ENCODE results near the gene NAP1L4. TPM values are rescaled to one million over a fixed set of nuclear protein-coding genes. Genes with fewer than 3 reads are reported as not detected.

NAP1L4 gene
- total and polyA plus RNA-seq, 2 of the 8 experiments (the other 6 are each of a cell fraction or from before 2014, with no cell fraction given): 75.8 to 194 TPM

DNA sequence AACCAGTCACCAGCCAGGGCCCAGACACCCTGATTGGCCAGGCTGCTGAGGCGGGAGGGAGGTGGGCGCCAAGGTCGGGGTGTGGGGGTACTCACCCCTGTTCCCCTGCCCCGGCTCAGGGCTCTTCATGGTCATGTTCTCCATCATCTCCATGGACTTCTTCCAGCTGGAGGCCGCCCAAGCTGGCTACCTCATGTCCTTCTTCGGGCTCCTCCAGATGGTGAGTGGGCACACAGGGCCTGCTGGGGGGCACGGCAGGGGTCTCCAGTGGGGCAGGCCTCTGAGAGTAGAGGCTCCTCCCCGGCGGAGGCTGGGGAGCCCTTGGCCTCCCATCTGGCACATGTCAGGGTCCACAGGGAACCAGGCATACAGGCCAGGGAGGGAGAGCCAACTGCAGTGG, 72.9 kb downstream of the NAP1L4 start (continued):
- TF ChIP-seq KDM1A (IDR thresholded peaks at IDR 0.05; ENCODE audit: borderline replicate concordance, low read length) (no peak), SAP30 (IDR thresholded peaks at IDR 0.05; ENCODE audit: insufficient read depth, insufficient replicate concordance, low read length) (no peak), POLR2AphosphoS5 (IDR thresholded peaks at IDR 0.05; ENCODE audit: low read depth, low read length) (no peak), BRCA1 (IDR thresholded peaks at IDR 0.05; ENCODE audit: low read depth, low read length) (no peak), POLR2A (IDR thresholded peaks at IDR 0.05; ENCODE audit: control extremely low read depth in 1 of 2, low read depth in 2 of 2, low read length in 2 of 2) (no peak)

Measured in H1 (cell line).